GM12891 (cell line): ENCODE data around the gene OPALIN.

ENCODE experiments used
- DNase-seq: peaks from one replicate; pipeline ENCODE4 v3.0.0; 2011; ENCODE audit warnings: low spot score; ENCODE audit not compliant: insufficient read length
- FAIRE-seq: peaks from 2 replicates; lab custom pipeline; 2011; peaks lifted over from hg19 to GRCh38; lab: Jason Lieb, UNC
- PAX5 ChIP-seq: IDR thresholded peaks from 2 replicates; pipeline ENCODE4 v1.6.1; 2011; ENCODE audit warnings: low read length, moderate library complexity, mild to moderate bottlenecking; ENCODE audit not compliant: insufficient read depth, severe bottlenecking
- POLR2A ChIP-seq: IDR thresholded peaks from 2 replicates; pipeline ENCODE4 v1.6.1; 2011; ENCODE audit warnings: low read depth, low read length, control low read depth
- POLR2AphosphoS5 ChIP-seq: IDR thresholded peaks from 2 replicates; pipeline ENCODE4 v1.6.1; 2011; ENCODE audit warnings: low read depth, low read length, control low read depth
- POU2F2 ChIP-seq: IDR thresholded peaks from 2 replicates; pipeline ENCODE4 v1.6.1; 2011; ENCODE audit warnings: low read depth, mild to moderate bottlenecking, control low read depth, low read length, moderate library complexity
- SPI1 ChIP-seq: IDR thresholded peaks from 2 replicates; pipeline ENCODE4 v1.6.1; 2011; ENCODE audit warnings: low read depth, low read length, control low read depth
- TAF1 ChIP-seq: IDR thresholded peaks from 2 replicates; pipeline ENCODE4 v1.6.1; 2011; ENCODE audit warnings: low read depth, low read length, control low read depth

Gene OPALIN

DNA sequence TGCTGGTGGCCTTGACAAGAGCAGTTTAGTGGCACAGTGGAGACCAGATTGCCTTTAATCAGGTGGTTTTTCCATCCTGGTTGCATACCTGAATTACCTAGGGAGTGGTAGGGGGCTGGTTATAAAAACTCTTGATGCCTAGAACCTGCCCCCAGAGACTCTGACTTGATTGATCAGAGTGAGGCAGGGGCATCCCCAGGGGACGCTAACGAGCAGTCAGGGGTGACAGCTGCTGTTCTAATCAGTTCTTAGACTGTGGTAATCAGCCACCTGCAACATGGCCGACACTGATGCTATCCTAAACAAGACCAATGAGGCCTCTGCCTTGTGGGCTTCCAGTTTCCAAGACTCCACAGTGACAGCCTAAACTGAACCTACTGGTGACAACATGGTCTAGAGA is 2.0 kb upstream of the OPALIN start:
- no peak for FAIRE-seq
- no peak for TF ChIP-seq TAF1
- no peak for TF ChIP-seq POLR2A
- TF ChIP-seq PAX5: no peak
- no peak for TF ChIP-seq SPI1
- no peak for TF ChIP-seq POU2F2
- no peak for TF ChIP-seq POLR2AphosphoS5
- DNase-seq: no peak

GRCh38 chr10:96360331-96360730 is 1.5 kb upstream of the OPALIN start:
- DNase-seq (no peak), FAIRE-seq (no peak)
- TF ChIP-seq POLR2A (no peak), POLR2AphosphoS5 (no peak), SPI1 (no peak), PAX5 (no peak), POU2F2 (no peak), TAF1 (no peak)

GRCh38 chr10:96359616-96360015 is 814 bp upstream of the OPALIN start:
- TF ChIP-seq SPI1 (no peak), POLR2A (no peak), POLR2AphosphoS5 (no peak), TAF1 (no peak), PAX5 (no peak), POU2F2 (no peak)
- FAIRE-seq (no peak), DNase-seq (no peak)

GRCh38 chr10:96357038-96357620 is 1.7 kb downstream of the OPALIN start:
- FAIRE-seq: no peak
- DNase-seq: no peak
- no peak for TF ChIP-seq TAF1
- no peak for TF ChIP-seq SPI1
- TF ChIP-seq POLR2A: no peak
- TF ChIP-seq PAX5: no peak
- no peak for TF ChIP-seq POLR2AphosphoS5
- no peak for TF ChIP-seq POU2F2

DNA sequence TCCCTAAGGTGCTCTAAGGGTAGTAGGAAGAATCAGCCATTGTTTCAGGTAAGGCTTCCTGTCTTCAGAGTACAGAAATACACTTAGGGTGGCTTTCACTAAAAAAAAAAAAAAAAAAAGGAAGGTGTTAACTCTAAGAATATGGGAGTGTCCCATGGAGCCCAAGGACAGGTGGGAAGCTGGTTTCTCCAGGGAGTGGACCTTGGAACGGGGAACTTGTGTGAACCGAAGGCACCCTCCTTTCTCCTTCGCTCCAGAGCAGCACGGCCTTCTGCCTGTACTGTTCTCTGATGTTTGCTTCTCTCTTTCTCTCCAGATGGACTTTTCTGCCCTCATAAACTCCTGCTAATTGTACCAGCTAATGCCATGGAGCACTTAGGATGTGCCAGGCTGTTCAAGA is 6.2 kb downstream of the OPALIN start:
- DNase-seq: no peak
- TF ChIP-seq TAF1: no peak
- no peak for TF ChIP-seq POLR2AphosphoS5
- no peak for TF ChIP-seq POLR2A
- TF ChIP-seq PAX5: no peak
- TF ChIP-seq POU2F2: no peak
- no peak for TF ChIP-seq SPI1
- FAIRE-seq: no peak

DNA sequence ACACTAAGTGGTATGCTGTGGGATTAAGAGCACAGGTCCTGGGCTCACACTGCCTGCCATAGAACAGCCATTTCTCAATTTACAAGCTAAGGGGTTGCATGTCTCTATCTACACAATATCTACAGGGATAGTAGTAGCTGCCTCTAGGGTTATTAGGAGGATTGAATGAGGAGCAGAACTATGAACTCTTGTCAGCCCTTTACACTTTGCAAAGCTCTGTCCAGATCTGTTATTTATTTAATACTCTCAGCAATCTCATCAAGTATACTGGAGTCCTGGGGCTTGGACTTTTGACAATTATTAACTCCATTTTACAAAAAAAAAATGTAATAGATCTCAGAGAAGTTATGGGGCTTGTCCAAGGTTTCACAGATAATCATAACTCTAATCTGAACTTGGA is 6.8 kb downstream of the OPALIN start:
- FAIRE-seq: no peak
- TF ChIP-seq TAF1 (no peak), POLR2AphosphoS5 (no peak), POLR2A (no peak), PAX5 (no peak), SPI1 (no peak), POU2F2 (no peak)
- DNase-seq: no peak

DNA sequence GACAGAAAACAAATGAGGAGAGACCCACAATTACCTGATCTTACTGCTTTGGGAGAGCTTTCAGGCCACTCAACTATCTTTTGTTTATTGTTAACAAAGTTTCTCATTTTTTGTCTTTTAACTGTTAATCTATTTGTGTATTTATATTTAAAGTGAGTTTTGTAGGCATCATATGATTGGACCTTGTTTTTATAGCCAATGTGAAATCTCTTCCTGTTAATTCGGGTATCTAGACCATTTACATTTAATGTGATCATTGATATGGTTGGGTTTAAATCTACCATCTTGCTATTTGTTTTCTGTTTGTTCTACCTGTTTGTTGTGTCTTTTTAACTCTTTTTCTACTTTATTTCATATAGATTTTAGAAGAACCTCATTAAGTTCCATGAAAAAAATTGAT is 12.5 kb downstream of the OPALIN start:
- FAIRE-seq: no peak
- TF ChIP-seq POLR2AphosphoS5 (no peak), POLR2A (no peak), POU2F2 (no peak), SPI1 (no peak), TAF1 (no peak), PAX5 (no peak)

DNA sequence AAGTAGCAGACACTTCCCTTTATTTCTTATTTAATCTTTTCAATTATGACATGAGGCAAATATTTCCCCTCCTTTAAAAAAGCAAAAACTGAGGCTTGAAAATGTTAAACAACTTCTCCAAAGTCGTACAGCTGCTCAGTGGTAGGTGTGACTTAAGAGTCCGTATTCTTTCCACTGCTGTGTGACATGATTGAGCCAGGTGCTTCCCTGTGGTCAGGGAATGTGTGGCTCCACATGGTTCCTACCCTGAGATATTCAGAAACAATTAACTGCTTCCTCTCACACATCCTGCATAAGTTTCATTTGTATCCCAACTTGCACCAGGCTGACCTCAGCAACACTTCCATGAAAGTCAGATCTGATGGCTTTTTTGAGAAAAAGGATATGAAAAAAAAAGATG is 13.6 kb downstream of the OPALIN start:
- no peak for TF ChIP-seq POLR2AphosphoS5
- no peak for TF ChIP-seq POU2F2
- TF ChIP-seq SPI1: no peak
- no peak for TF ChIP-seq TAF1
- no peak for TF ChIP-seq PAX5
- no peak for TF ChIP-seq POLR2A
- no peak for FAIRE-seq
- DNase-seq: no peak

More for the DNA sequence above, 12.5 kb downstream of the OPALIN start:
- no peak for DNase-seq

GRCh38 chr10:96344178-96344577 is 14.6 kb downstream of the OPALIN start:
- FAIRE-seq (peak; percentile 66), DNase-seq (no peak)
- TF ChIP-seq POLR2A: no peak
- peak; percentile 61 for TF ChIP-seq SPI1

- FAIRE-seq (no peak), DNase-seq (no peak)
- TF ChIP-seq TAF1 (no peak), SPI1 (no peak), PAX5 (no peak), POLR2AphosphoS5 (no peak), POLR2A (no peak), POU2F2 (no peak)
These were observed 16.4 kb downstream of the OPALIN start for GRCh38 chr10:96342402-96342801.
